T-helper 1 cell treated with Interleukin-12 subunit alpha and Interleukin-12 subunit beta and Interleukin-4 antibody, amounts not matched to agents 30 μg/mL and 1 μg/mL, for 36 hours (primary cell): Measurements from ENCODE around the gene RERE.

Source experiments
- H3K27ac Mint-ChIP-seq: one replicate; pipeline ENCODE4 v1.8.0; 2021; ENCODE audit warnings: mild to moderate bottlenecking, mixed read lengths
- H3K27me3 Mint-ChIP-seq: one replicate; pipeline ENCODE4 v1.8.0; 2021; ENCODE audit warnings: low read depth, mixed read lengths
- H3K36me3 Mint-ChIP-seq: one replicate; pipeline ENCODE4 v1.8.0; 2021; ENCODE audit warnings: low read depth, mixed read lengths
- H3K4me1 Mint-ChIP-seq: one replicate; pipeline ENCODE4 v1.8.0; 2021; ENCODE audit warnings: low read depth, mixed read lengths
- H3K4me3 Mint-ChIP-seq: one replicate; pipeline ENCODE4 v1.8.0; 2021; ENCODE audit warnings: mild to moderate bottlenecking, moderate library complexity, mixed read lengths
- H3K9me3 Mint-ChIP-seq: one replicate; pipeline ENCODE4 v1.8.0; 2021; ENCODE audit warnings: mixed read lengths

RERE gene

GRCh38 chr1:8423269-8423691 lies 394.2 kb downstream of the RERE start:
- no peak overlapping the region for H3K27ac Mint-ChIP-seq
- H3K4me3 Mint-ChIP-seq: no peak overlapping the region
- H3K4me1 Mint-ChIP-seq: peaks cover 44% of the 10 kb centered on the region
- no peaks in the 10 kb centered on the region for H3K9me3 Mint-ChIP-seq
- peaks cover 16% of the 10 kb centered on the region for H3K36me3 Mint-ChIP-seq
- no peaks in the 10 kb centered on the region for H3K27me3 Mint-ChIP-seq

GRCh38 chr1:8422510-8423268 lies 394.8 kb downstream of the RERE start:
- H3K27ac Mint-ChIP-seq: no peak overlapping the region
- no peaks in the 10 kb centered on the region for H3K27me3 Mint-ChIP-seq
- peaks cover 43% of the 10 kb centered on the region for H3K4me1 Mint-ChIP-seq
- no peaks in the 10 kb centered on the region for H3K9me3 Mint-ChIP-seq
- H3K4me3 Mint-ChIP-seq: no peak overlapping the region
- H3K36me3 Mint-ChIP-seq: peaks cover 20% of the 10 kb centered on the region

- peaks cover 40% of the 10 kb centered on the region for H3K4me1 Mint-ChIP-seq
- no peaks in the 10 kb centered on the region for H3K9me3 Mint-ChIP-seq
- H3K4me3 Mint-ChIP-seq: no peak overlapping the region
- no peak overlapping the region for H3K27ac Mint-ChIP-seq
- no peaks in the 10 kb centered on the region for H3K27me3 Mint-ChIP-seq
- peaks cover 20% of the 10 kb centered on the region for H3K36me3 Mint-ChIP-seq
Observed at GRCh38 chr1:8421721-8422120, 395.7 kb downstream of the RERE start.

- Mint-ChIP-seq H3K27ac (no peak overlapping the region), H3K27me3 (no peaks in the 10 kb centered on the region), H3K4me3 (no peak overlapping the region), H3K9me3 (no peaks in the 10 kb centered on the region), H3K36me3 (peaks cover 25% of the 10 kb centered on the region), H3K4me1 (peaks cover 31% of the 10 kb centered on the region)
Observed at GRCh38 chr1:8420318-8420717, 397.1 kb downstream of the RERE start.

- Mint-ChIP-seq H3K36me3 (peaks cover 22% of the 10 kb centered on the region), H3K4me3 (no peak overlapping the region), H3K9me3 (no peaks in the 10 kb centered on the region), H3K27ac (no peak overlapping the region), H3K4me1 (peaks cover 27% of the 10 kb centered on the region), H3K27me3 (no peaks in the 10 kb centered on the region)
Observed at GRCh38 chr1:8419861-8420260, 397.6 kb downstream of the RERE start.

- H3K27me3 Mint-ChIP-seq: no peaks in the 10 kb centered on the region
- no peak overlapping the region for H3K27ac Mint-ChIP-seq
- H3K36me3 Mint-ChIP-seq: peaks cover 22% of the 10 kb centered on the region
- H3K4me3 Mint-ChIP-seq: no peak overlapping the region
- H3K9me3 Mint-ChIP-seq: no peaks in the 10 kb centered on the region
- H3K4me1 Mint-ChIP-seq: peaks cover 20% of the 10 kb centered on the region
Observed at GRCh38 chr1:8419172-8419571, 398.3 kb downstream of the RERE start.

- no peak overlapping the region for H3K4me3 Mint-ChIP-seq
- H3K27ac Mint-ChIP-seq: no peak overlapping the region
- no peaks in the 10 kb centered on the region for H3K27me3 Mint-ChIP-seq
- H3K9me3 Mint-ChIP-seq: no peaks in the 10 kb centered on the region
- peaks cover 18% of the 10 kb centered on the region for H3K4me1 Mint-ChIP-seq
- peaks cover 21% of the 10 kb centered on the region for H3K36me3 Mint-ChIP-seq
Observed at GRCh38 chr1:8418301-8418700, 399.1 kb downstream of the RERE start.

GRCh38 chr1:8417625-8418024 lies 399.8 kb downstream of the RERE start:
- Mint-ChIP-seq H3K27me3 (no peaks in the 10 kb centered on the region), H3K27ac (no peak overlapping the region), H3K36me3 (peaks cover 21% of the 10 kb centered on the region), H3K4me1 (peaks cover 18% of the 10 kb centered on the region), H3K4me3 (no peak overlapping the region), H3K9me3 (no peaks in the 10 kb centered on the region)

GRCh38 chr1:8416881-8417280 lies 400.6 kb downstream of the RERE start:
- Mint-ChIP-seq H3K4me3 (no peak overlapping the region), H3K27ac (no peak overlapping the region), H3K9me3 (no peaks in the 10 kb centered on the region), H3K27me3 (no peaks in the 10 kb centered on the region), H3K4me1 (peaks cover 19% of the 10 kb centered on the region), H3K36me3 (peaks cover 28% of the 10 kb centered on the region)

- no peak overlapping the region for H3K27ac Mint-ChIP-seq
- no peak overlapping the region for H3K4me3 Mint-ChIP-seq
- H3K9me3 Mint-ChIP-seq: no peaks in the 10 kb centered on the region
- H3K4me1 Mint-ChIP-seq: peaks cover 22% of the 10 kb centered on the region
- H3K36me3 Mint-ChIP-seq: peaks cover 31% of the 10 kb centered on the region
- H3K27me3 Mint-ChIP-seq: no peaks in the 10 kb centered on the region
Observed at GRCh38 chr1:8415526-8416278, 401.7 kb downstream of the RERE start.

GRCh38 chr1:8412183-8412831 lies 405.1 kb downstream of the RERE start:
- no peaks in the 10 kb centered on the region for H3K27me3 Mint-ChIP-seq
- H3K4me3 Mint-ChIP-seq: no peak overlapping the region
- H3K9me3 Mint-ChIP-seq: no peaks in the 10 kb centered on the region
- H3K36me3 Mint-ChIP-seq: peaks cover 33% of the 10 kb centered on the region
- no peak overlapping the region for H3K27ac Mint-ChIP-seq
- H3K4me1 Mint-ChIP-seq: peaks cover 29% of the 10 kb centered on the region

GRCh38 chr1:8411803-8412182 lies 405.6 kb downstream of the RERE start:
- no peak overlapping the region for H3K27ac Mint-ChIP-seq
- H3K4me3 Mint-ChIP-seq: no peak overlapping the region
- H3K27me3 Mint-ChIP-seq: no peaks in the 10 kb centered on the region
- H3K4me1 Mint-ChIP-seq: peaks cover 29% of the 10 kb centered on the region
- H3K9me3 Mint-ChIP-seq: no peaks in the 10 kb centered on the region
- H3K36me3 Mint-ChIP-seq: peaks cover 34% of the 10 kb centered on the region

GRCh38 chr1:8410791-8411190 lies 406.6 kb downstream of the RERE start:
- Mint-ChIP-seq H3K36me3 (peaks cover 33% of the 10 kb centered on the region), H3K27me3 (no peaks in the 10 kb centered on the region), H3K4me1 (peaks cover 31% of the 10 kb centered on the region), H3K4me3 (no peak overlapping the region), H3K9me3 (no peaks in the 10 kb centered on the region), H3K27ac (no peak overlapping the region)

GRCh38 chr1:8409606-8410005 lies 407.8 kb downstream of the RERE start:
- Mint-ChIP-seq H3K4me1 (peaks cover 34% of the 10 kb centered on the region), H3K4me3 (no peak overlapping the region), H3K27me3 (no peaks in the 10 kb centered on the region), H3K27ac (no peak overlapping the region), H3K36me3 (peaks cover 34% of the 10 kb centered on the region), H3K9me3 (no peaks in the 10 kb centered on the region)

- H3K4me1 Mint-ChIP-seq: peaks cover 36% of the 10 kb centered on the region
- no peak overlapping the region for H3K4me3 Mint-ChIP-seq
- peak overlapping the region; percentile 6 for H3K27ac Mint-ChIP-seq
- H3K9me3 Mint-ChIP-seq: no peaks in the 10 kb centered on the region
- H3K36me3 Mint-ChIP-seq: peaks cover 36% of the 10 kb centered on the region
- H3K27me3 Mint-ChIP-seq: no peaks in the 10 kb centered on the region
Observed at GRCh38 chr1:8409106-8409505, 408.3 kb downstream of the RERE start.
